ENCODE results near the gene MYZAP. TPM values are rescaled to one million over a fixed set of nuclear protein-coding genes. Genes with fewer than 3 reads are reported as not detected.
A peak's percentile ranks its signal among the peaks of the same experiment; 100 is the strongest.

Gene MYZAP
- total and polyA plus RNA-seq, 9 of the 15 experiments (the other 6 are each of a cell fraction or from before 2014, with no cell fraction given): 0.03 TPM; not detected in 8

DNA sequence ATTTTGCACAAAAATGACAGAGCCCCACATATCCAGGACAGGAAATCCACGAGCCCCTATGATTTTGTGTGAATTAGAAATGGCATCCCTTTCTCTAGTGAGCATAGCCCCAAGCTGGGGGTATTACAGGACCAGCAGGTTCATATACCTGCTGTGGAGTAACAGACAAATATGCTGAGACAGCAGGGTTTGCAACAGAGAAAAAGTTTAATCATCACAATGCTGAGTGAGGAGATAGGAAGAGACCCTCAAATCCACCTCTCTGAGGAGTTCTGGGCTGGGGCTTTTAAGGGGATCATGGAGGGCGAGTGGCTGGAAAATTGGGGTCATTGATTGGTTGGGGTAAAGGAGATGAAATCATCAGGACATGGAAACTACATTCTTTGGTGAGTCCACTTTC lies 8.4 kb upstream of the MYZAP start:
- Histone ChIP-seq H3K4me3 (no peak overlapping the region), H3K27me3 (ENCODE audit: control insufficient read depth in 2 of 2, insufficient read depth in 2 of 2, low read length in 2 of 2) (peaks cover 5 to 18% of the 10 kb centered on the region in 2 experiments; a peak in 4 of 5 replicates), H3K9me3 (replicated peaks; ENCODE audit: control insufficient read depth, insufficient read depth, low read depth, low read length) (no peaks in the 10 kb centered on the region), H2AFZ (ENCODE audit: low read depth, low read length) (no peak overlapping the region), H3K4me2 (ENCODE audit: insufficient read depth, low read length) (no peak overlapping the region), H3K79me2 (ENCODE audit: control insufficient read depth, insufficient read depth, low read length) (no peaks in the 10 kb centered on the region), H3K27ac (ENCODE audit: extremely low read depth, low read depth, low read length) (no peak overlapping the region), H3K4me1 (replicated peaks in 1 of 2; ENCODE audit: control insufficient read depth in 2 of 2, insufficient read depth in 2 of 2, low read length in 2 of 2) (no peaks in the 10 kb centered on the region), H3K9me1 (ENCODE audit: control insufficient read depth, insufficient read depth, low read length) (no peaks in the 10 kb centered on the region), H3K36me3 (ENCODE audit: control insufficient read depth, insufficient read depth, low read length) (no peaks in the 10 kb centered on the region), H4K20me1 (replicated peaks; ENCODE audit: control insufficient read depth, insufficient read depth, low read length) (no peaks in the 10 kb centered on the region), H3K9ac (ENCODE audit: insufficient read depth in 1 of 2, low read depth in 2 of 2, low read length in 2 of 2) (no peak overlapping the region)
- 0% methylated on average over 2 of the region's 2 CpGs for WGBS (ENCODE audit: insufficient coverage, low coverage, missing lambda C conversion rate)
- intact Hi-C loops (cut with micrococcal nuclease) (no loop called here), in situ Hi-C loops (cut with MboI) (no loop called here)
- TF ChIP-seq DNMT1 (IDR thresholded peaks at IDR 0.05): no peak
- TF ChIP-seq, protein P1, sequence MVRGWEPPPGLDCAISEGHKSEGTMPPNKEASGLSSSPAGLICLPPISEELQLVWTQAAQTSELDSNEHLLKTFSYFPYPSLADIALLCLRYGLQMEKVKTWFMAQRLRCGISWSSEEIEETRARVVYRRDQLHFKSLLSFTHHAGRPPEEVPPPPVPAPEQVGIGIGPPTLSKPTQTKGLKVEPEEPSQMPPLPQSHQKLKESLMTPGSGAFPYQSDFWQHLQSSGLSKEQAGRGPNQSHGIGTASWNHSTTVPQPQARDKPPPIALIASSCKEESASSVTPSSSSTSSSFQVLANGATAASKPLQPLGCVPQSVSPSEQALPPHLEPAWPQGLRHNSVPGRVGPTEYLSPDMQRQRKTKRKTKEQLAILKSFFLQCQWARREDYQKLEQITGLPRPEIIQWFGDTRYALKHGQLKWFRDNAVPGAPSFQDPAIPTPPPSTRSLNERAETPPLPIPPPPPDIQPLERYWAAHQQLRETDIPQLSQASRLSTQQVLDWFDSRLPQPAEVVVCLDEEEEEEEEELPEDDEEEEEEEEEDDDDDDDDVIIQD (CRISPR knock-in tag; IDR thresholded peaks at IDR 0.05): no peak
- no peak for TF ChIP-seq SIN3B (IDR thresholded peaks at IDR 0.05; ENCODE audit: low read depth)
- TF ChIP-seq MAFG (tag; conservative IDR thresholded peaks at IDR 0.05): peak; percentile 28; the same call in 1 of the 2 replicates
- TF ChIP-seq TCFL5 (CRISPR knock-in tag; conservative IDR thresholded peaks at IDR 0.05): no peak
- TF ChIP-seq ZNF316 (IDR thresholded peaks at IDR 0.05): peak; percentile 23; the same call in 1 of the 2 replicates
- no peak for TF ChIP-seq RBM39 (optimal IDR thresholded peaks at IDR 0.05; ENCODE audit: low read depth, low read length)
- FAIRE-seq: no peak
- CTCF ChIA-PET (ENCODE audit: low intra/inter-chr PET ratio): no interaction called here
- POLR2A ChIA-PET: no interaction called here
- BruUV-seq (replicated peaks): no TSS peak
- no peak for ATAC-seq
- DNase-seq (ENCODE audit: extremely low read depth in 1 of 4, low spot score in 3 of 4): no peak
